ENCODE data around the gene DDX25. TPM values are rescaled to one million over a fixed set of nuclear protein-coding genes. Genes with fewer than 3 reads are reported as not detected.

The DDX25 gene
- total and polyA plus RNA-seq, 9 of the 15 experiments (the other 6 are each of a cell fraction or from before 2014, with no cell fraction given), result not detected

DNA sequence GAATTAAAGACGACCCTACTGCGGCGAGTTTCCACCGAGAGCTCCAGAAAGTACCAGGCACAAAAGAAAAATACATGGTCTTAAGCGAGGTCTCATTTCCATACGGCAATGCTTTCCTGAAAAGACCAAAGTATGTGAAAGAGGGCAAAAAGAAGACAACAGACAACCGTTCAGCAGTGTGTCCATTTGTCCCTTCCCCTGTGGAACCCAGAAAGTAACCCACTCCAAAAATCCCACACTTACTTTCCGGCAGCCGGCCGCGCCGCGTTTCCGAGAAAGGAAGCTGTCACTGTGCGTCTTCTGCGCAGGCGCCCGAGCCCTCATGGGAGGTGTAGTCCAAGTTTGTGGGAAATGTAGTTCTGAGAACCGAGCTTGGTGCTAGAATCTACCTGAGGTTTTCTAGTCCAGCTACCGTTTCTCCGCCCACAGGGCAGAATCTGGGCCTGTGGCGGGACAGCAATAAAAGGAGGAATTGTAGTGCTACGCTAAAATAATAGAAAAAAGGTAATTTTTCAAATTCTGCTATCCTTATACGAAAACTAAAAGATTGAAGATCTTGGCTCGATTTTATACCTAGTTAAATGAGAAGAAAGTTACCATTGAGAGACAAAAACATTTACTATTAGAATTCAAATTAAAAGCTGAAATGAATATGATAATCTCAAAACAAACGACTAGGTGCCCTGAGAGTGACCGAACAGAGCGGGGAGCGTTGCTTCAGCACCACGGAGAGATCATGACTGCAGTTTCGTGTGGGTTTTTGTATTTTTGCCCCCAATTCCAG lies 1.2 kb upstream of the DDX25 start, which contains the start of gene PUS3 (continued):
- peak; percentile 96 for TF ChIP-seq REST (IDR thresholded peaks at IDR 0.05; ENCODE audit: borderline replicate concordance)
- no peak for TF ChIP-seq REST (CRISPR knock-in tag; IDR thresholded peaks at IDR 0.05; ENCODE audit: low read depth)
- TF ChIP-seq KLF13 (tag; IDR thresholded peaks at IDR 0.05; ENCODE audit: borderline replicate concordance, low read depth), result no peak
- no peak for TF ChIP-seq RNF2 (IDR thresholded peaks at IDR 0.05)
- no peak for TF ChIP-seq ZNF507 (tag; conservative IDR thresholded peaks at IDR 0.05)
- no peak for TF ChIP-seq PPARD (CRISPR knock-in tag; IDR thresholded peaks at IDR 0.05)
- TF ChIP-seq, protein P1, sequence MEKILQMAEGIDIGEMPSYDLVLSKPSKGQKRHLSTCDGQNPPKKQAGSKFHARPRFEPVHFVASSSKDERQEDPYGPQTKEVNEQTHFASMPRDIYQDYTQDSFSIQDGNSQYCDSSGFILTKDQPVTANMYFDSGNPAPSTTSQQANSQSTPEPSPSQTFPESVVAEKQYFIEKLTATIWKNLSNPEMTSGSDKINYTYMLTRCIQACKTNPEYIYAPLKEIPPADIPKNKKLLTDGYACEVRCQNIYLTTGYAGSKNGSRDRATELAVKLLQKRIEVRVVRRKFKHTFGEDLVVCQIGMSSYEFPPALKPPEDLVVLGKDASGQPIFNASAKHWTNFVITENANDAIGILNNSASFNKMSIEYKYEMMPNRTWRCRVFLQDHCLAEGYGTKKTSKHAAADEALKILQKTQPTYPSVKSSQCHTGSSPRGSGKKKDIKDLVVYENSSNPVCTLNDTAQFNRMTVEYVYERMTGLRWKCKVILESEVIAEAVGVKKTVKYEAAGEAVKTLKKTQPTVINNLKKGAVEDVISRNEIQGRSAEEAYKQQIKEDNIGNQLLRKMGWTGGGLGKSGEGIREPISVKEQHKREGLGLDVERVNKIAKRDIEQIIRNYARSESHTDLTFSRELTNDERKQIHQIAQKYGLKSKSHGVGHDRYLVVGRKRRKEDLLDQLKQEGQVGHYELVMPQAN (IDR thresholded peaks at IDR 0.05; ENCODE audit: borderline replicate concordance), result peak; percentile 55; the same call in 1 of the 2 replicates
- no peak for TF ChIP-seq NEUROD1 (IDR thresholded peaks at IDR 0.05; ENCODE audit: borderline replicate concordance, low read depth, low read length, partially characterized antibody)
- TF ChIP-seq EWSR1 (IDR thresholded peaks at IDR 0.05; ENCODE audit: borderline replicate concordance, low read depth, partially characterized antibody), result no peak
- TF ChIP-seq TCFL5 (CRISPR knock-in tag; conservative IDR thresholded peaks at IDR 0.05), result no peak
- no peak for TF ChIP-seq ZNF24 (IDR thresholded peaks at IDR 0.05)
- TF ChIP-seq CREB1 (IDR thresholded peaks at IDR 0.05), result peak; percentile 78
- peak; percentile 42; the same call in 1 of the 2 replicates for TF ChIP-seq CREB1 (CRISPR knock-in tag; IDR thresholded peaks at IDR 0.05)
- TF ChIP-seq RBM14 (IDR thresholded peaks at IDR 0.05; ENCODE audit: borderline replicate concordance, insufficient read depth, low read depth, low read length), result no peak
- TF ChIP-seq RBM25 (IDR thresholded peaks at IDR 0.05; ENCODE audit: low read depth, low read length, severe bottlenecking), result no peak
- peak; percentile 61 for TF ChIP-seq EP400 (IDR thresholded peaks at IDR 0.05)
- TF ChIP-seq RCOR1 (IDR thresholded peaks at IDR 0.05; ENCODE audit: borderline replicate concordance in 1 of 2, low read depth in 2 of 2, low read length in 2 of 2), result no peak
- no peak for TF ChIP-seq ZNF384 (IDR thresholded peaks at IDR 0.05; ENCODE audit: low read depth, low read length)
- no peak for TF ChIP-seq SAFB (IDR thresholded peaks at IDR 0.05; ENCODE audit: borderline replicate concordance, low read depth, low read length)

All from K562 (cell line).